22Rv1 (cell line): ENCODE measurements around the gene ARL8B.
"Not testable (repeated sequence)": the region's sequence is repeated elsewhere in the genome, so short reads cannot be mapped to it uniquely, and the experiment has no call there.

ENCODE experiments used
- H3K27ac ChIP-seq: fragments of 450-650 bp; 2 replicates; pipeline ENCODE4 v1.5.1; 2017
- ZFX ChIP-seq: fragments of 450-650 bp; IDR thresholded peaks from 2 replicates; pipeline ENCODE4 v1.6.1; 2017; ENCODE audit warnings: antibody characterized with exemption, borderline replicate concordance
- TF ChIP-seq, protein P1 (sequence below): fragments of 450-650 bp; IDR thresholded peaks from 2 replicates; pipeline ENCODE4 v1.5.1; 2017; ENCODE audit warnings: mild to moderate bottlenecking

The ARL8B gene

DNA sequence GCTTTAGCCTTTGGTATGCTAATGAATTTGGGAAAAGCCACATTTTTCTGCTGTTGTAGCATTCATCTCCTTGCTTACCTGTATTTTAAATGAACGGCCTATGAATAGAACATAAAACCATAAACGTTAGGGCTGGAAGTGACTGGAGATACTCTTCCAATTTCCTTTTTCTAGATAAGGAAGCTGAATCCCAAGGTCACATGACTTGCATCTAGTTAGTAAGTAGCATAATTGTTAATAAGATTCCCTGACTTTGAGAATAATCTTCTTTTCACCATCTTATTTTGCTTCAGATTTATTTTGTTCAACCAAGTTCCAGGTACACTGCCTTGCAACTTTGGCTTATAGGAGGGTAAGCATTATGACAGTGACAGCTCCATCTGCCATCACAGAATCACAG is 44.8 kb downstream of the ARL8B start:
- no peak overlapping the region for H3K27ac ChIP-seq
- TF ChIP-seq ZFX = no peak
- TF ChIP-seq, protein P1, sequence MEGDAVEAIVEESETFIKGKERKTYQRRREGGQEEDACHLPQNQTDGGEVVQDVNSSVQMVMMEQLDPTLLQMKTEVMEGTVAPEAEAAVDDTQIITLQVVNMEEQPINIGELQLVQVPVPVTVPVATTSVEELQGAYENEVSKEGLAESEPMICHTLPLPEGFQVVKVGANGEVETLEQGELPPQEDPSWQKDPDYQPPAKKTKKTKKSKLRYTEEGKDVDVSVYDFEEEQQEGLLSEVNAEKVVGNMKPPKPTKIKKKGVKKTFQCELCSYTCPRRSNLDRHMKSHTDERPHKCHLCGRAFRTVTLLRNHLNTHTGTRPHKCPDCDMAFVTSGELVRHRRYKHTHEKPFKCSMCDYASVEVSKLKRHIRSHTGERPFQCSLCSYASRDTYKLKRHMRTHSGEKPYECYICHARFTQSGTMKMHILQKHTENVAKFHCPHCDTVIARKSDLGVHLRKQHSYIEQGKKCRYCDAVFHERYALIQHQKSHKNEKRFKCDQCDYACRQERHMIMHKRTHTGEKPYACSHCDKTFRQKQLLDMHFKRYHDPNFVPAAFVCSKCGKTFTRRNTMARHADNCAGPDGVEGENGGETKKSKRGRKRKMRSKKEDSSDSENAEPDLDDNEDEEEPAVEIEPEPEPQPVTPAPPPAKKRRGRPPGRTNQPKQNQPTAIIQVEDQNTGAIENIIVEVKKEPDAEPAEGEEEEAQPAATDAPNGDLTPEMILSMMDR = no peak

DNA sequence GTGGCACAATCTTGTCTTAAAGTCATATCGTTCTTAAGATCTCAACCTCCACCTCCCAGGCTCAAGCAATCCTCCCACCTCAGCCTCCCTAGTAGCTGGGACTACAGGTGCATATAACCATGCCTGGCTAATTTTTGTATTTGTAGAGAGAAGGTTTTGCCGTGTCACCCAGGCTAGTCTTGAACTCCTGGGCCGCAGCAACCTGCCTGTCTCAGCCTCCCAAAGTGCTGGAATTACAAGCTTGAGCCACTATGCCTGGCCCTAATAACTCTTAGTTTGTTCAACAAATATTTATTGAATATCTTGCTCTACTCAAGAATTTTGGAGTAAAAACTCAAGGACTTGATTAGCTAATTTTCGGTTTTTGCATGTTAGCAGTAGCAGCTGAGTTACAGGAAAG is 46.0 kb downstream of the ARL8B start:
- no peak for TF ChIP-seq ZFX
- TF ChIP-seq, protein P1 = no peak
- no peak overlapping the region for H3K27ac ChIP-seq

GRCh38 chr3:5169807-5170206 is 47.7 kb downstream of the ARL8B start:
- TF ChIP-seq, protein P1 = no peak
- TF ChIP-seq ZFX = no peak
- no peak overlapping the region for H3K27ac ChIP-seq

DNA sequence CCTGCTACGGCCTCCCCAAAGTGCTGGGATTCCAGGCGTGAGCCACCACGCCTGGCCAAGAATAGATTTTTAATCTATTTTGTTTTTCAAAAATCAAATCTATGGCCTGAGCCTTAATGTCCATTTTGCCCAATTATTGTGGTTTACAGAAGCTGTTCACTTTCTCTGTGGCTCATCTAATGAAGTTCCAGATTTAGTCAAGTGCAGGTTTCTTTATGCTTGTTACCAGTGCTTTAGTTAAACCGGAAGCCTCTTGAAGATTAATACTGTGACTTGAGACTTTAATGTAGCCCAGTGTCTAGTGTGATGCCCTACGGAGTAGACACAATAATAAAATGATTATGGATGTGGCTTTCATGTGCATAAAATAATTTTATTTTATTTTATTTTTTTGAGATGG is 48.9 kb downstream of the ARL8B start:
- no peak overlapping the region for H3K27ac ChIP-seq
- TF ChIP-seq ZFX = no peak
- TF ChIP-seq, protein P1 = no peak

DNA sequence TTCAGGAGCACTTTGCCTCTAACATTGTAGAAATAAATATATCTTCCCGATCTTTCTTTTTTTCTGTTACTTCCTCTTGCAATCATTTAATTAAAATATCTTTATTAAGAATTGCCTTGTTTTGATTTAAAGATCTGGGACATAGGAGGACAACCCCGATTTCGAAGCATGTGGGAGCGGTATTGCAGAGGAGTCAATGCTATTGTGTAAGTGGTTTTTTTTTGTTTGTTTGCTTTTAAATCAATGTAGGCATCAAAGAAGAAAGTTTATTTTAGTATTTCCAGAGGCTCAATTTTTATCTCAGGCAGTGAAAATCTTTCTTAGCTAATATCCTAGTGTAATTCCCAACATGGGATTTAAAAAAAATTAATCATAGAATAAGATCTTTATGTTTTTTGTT is 49.9 kb downstream of the ARL8B start:
- H3K27ac ChIP-seq = no peak overlapping the region
- TF ChIP-seq, protein P1 = no peak

- H3K27ac ChIP-seq = not testable (repeated sequence)
Measured at GRCh38 chr3:5179036-5179435, 56.9 kb downstream of the ARL8B start.

GRCh38 chr3:5181469-5182141 is 59.5 kb downstream of the ARL8B start:
- no peak overlapping the region for H3K27ac ChIP-seq
- TF ChIP-seq, protein P1 = no peak
- TF ChIP-seq ZFX = no peak

DNA sequence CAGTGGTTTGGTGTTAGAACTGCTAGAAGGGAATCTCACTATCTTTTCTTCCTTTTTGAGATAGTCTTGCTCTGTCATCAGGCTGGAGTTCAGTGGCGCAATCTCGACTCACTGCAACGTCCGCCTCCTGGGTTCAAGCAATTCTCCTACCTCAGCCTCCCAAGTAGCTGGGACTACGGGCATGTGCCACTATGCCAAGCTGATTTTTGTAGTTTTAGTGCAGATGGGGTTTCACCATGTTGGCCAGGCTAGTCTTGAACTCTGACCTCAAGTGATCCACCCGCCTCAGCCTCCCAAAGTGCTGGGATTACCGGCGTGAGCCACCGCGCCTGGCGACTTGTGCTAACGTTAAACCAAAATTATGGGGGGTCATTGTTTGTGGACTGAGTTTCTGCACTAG is 61.6 kb downstream of the ARL8B start:
- not testable (repeated sequence) for H3K27ac ChIP-seq
